H9 (cell line): ENCODE results near the gene FADS3. TPM values are rescaled to one million over a fixed set of nuclear protein-coding genes. Genes with fewer than 3 reads are reported as not detected.

Source experiments
- DNase-seq: peaks from one replicate; pipeline ENCODE4 v3.0.0-alpha.2; 2017
- H2AFZ ChIP-seq: one replicate; pipeline ENCODE4 v1.6.1; 2013; ENCODE audit warnings: mild to moderate bottlenecking, low read length, control low read depth, moderate library complexity
- H2AK5ac ChIP-seq: 2 replicates; pipeline ENCODE4 v1.6.1; 2013; ENCODE audit warnings: low read length, control low read depth, mixed read lengths; ENCODE audit not compliant: insufficient read length
- H2BK120ac ChIP-seq: one replicate; pipeline ENCODE4 v1.6.1; 2013; ENCODE audit warnings: low read depth, mild to moderate bottlenecking, low read length, control low read depth, inconsistent platforms; ENCODE audit not compliant: poor library complexity, severe bottlenecking
- H2BK12ac ChIP-seq: 2 replicates; pipeline ENCODE4 v1.6.1; 2013; ENCODE audit warnings: low read length, control low read depth, mixed read lengths, low read depth; ENCODE audit not compliant: insufficient read length
- H2BK15ac ChIP-seq: 2 replicates; pipeline ENCODE4 v1.6.1; 2013; ENCODE audit warnings: low read depth, low read length, control low read depth
- H2BK20ac ChIP-seq: one replicate; pipeline ENCODE4 v1.6.1; 2013; ENCODE audit warnings: low read depth, mild to moderate bottlenecking, low read length, control low read depth, inconsistent platforms; ENCODE audit not compliant: poor library complexity, severe bottlenecking
- H2BK5ac ChIP-seq: 2 replicates; pipeline ENCODE4 v1.6.1; 2013; ENCODE audit warnings: low read length, control low read depth, mixed read lengths; ENCODE audit not compliant: insufficient read length
- H3K14ac ChIP-seq: 2 replicates; pipeline ENCODE4 v1.6.1; 2013; ENCODE audit warnings: low read length, control low read depth; ENCODE audit not compliant: insufficient read depth
- H3K18ac ChIP-seq: 2 replicates; pipeline ENCODE4 v1.6.1; 2013; ENCODE audit warnings: low read depth, mild to moderate bottlenecking, mixed read lengths, low read length, control low read depth; ENCODE audit not compliant: insufficient read length
- H3K23ac ChIP-seq: 2 replicates; pipeline ENCODE4 v1.6.1; 2013; ENCODE audit warnings: low read length, control low read depth, mixed read lengths, low read depth; ENCODE audit not compliant: insufficient read length
- H3K23me2 ChIP-seq: 2 replicates; pipeline ENCODE4 v1.6.1; 2013; ENCODE audit warnings: low read depth, mild to moderate bottlenecking, mixed read lengths, low read length, control low read depth; ENCODE audit not compliant: insufficient read length, poor library complexity, severe bottlenecking
- H3K27ac ChIP-seq: 2 replicates; pipeline ENCODE4 v1.5.1; 2013; ENCODE audit warnings: low read length, control low read depth, mixed read lengths, low read depth; ENCODE audit not compliant: insufficient read length
- H3K27me3 ChIP-seq: 2 replicates; pipeline ENCODE4 v1.6.1; 2013; ENCODE audit warnings: low read length, control low read depth, inconsistent platforms; ENCODE audit not compliant: insufficient read depth
- H3K4ac ChIP-seq: 2 replicates; pipeline ENCODE4 v1.6.1; 2013; ENCODE audit warnings: low read depth, mild to moderate bottlenecking, control low read depth, inconsistent platforms, low read length, moderate library complexity
- H3K4me1 ChIP-seq: 2 replicates; pipeline ENCODE4 v1.6.1; 2013; ENCODE audit warnings: low read length, control low read depth, inconsistent platforms; ENCODE audit not compliant: insufficient read depth
- H3K4me2 ChIP-seq: 2 replicates; pipeline ENCODE4 v1.6.1; 2013; ENCODE audit warnings: low read length, control low read depth, mixed read lengths; ENCODE audit not compliant: insufficient read length, insufficient read depth
- H3K56ac ChIP-seq: 2 replicates; pipeline ENCODE4 v1.6.1; 2013; ENCODE audit warnings: low read depth, mild to moderate bottlenecking, mixed read lengths, low read length, control low read depth; ENCODE audit not compliant: insufficient read length
- H3K79me1 ChIP-seq: 2 replicates; pipeline ENCODE4 v1.6.1; 2013; ENCODE audit warnings: low read depth, mild to moderate bottlenecking, moderate library complexity, low read length, control low read depth, inconsistent platforms; ENCODE audit not compliant: insufficient read depth, poor library complexity, severe bottlenecking
- H3K79me2 ChIP-seq: 2 replicates; pipeline ENCODE4 v1.6.1; 2013; ENCODE audit warnings: low read length, control low read depth, inconsistent platforms; ENCODE audit not compliant: insufficient read depth
- H3K9ac ChIP-seq: 2 replicates; pipeline ENCODE4 v1.6.1; 2013; ENCODE audit warnings: low read length, control low read depth, mixed read lengths; ENCODE audit not compliant: insufficient read length; ENCODE audit errors: extremely low read depth
- H3K9me3 ChIP-seq: one replicate; pipeline ENCODE4 v1.6.1; 2013; ENCODE audit warnings: low read depth, low read length, inconsistent platforms; ENCODE audit not compliant: control insufficient read depth
- H3T11ph ChIP-seq: one replicate; pipeline ENCODE4 v1.6.1; 2013; ENCODE audit warnings: mild to moderate bottlenecking, low read length, control low read depth, inconsistent platforms
- H4K20me1 ChIP-seq: one replicate; pipeline ENCODE4 v1.6.1; 2013; ENCODE audit not compliant: control insufficient read depth, insufficient read length, insufficient read depth
- H4K5ac ChIP-seq: 2 replicates; pipeline ENCODE4 v1.6.1; 2013; ENCODE audit warnings: low read depth, mild to moderate bottlenecking, mixed read lengths, low read length, control low read depth; ENCODE audit not compliant: insufficient read length
- H4K8ac ChIP-seq: replicated peaks from 2 replicates; pipeline ENCODE4 v1.6.1; 2013; ENCODE audit warnings: low read length, control low read depth, mixed read lengths, low read depth; ENCODE audit not compliant: insufficient read length
- H4K91ac ChIP-seq: 2 replicates; pipeline ENCODE4 v1.6.1; 2013; ENCODE audit warnings: low read depth, mild to moderate bottlenecking, moderate library complexity, mixed read lengths, low read length, control low read depth; ENCODE audit not compliant: insufficient read length
- H3K27ac Mint-ChIP-seq, 3 experiments: 2 replicates in 2 of 3; 3 replicates in 1 of 3; pipeline ENCODE4 v1.8.0; 2020 to 2021; ENCODE audit warnings: mixed read lengths in 3 of 3, mild to moderate bottlenecking in 1 of 3, moderate library complexity in 1 of 3
- H3K27me3 Mint-ChIP-seq: 2 replicates; pipeline ENCODE4 v1.8.0; 2021; ENCODE audit warnings: low read depth, mild to moderate bottlenecking, moderate library complexity, mixed read lengths
- H3K36me3 Mint-ChIP-seq, 3 experiments: 2 replicates in 2 of 3; 3 replicates in 1 of 3; pipeline ENCODE4 v1.8.0; 2020 to 2021; ENCODE audit warnings: low read depth in 3 of 3, mixed read lengths in 3 of 3; ENCODE audit not compliant: insufficient read depth in 1 of 3
- H3K4me1 Mint-ChIP-seq, 2 experiments: 2 replicates each; pipeline ENCODE4 v1.8.0; 2020; ENCODE audit warnings: mixed read lengths in 2 of 2
- H3K4me3 Mint-ChIP-seq, 2 experiments: 2 replicates in 1 of 2; 3 replicates in 1 of 2; pipeline ENCODE4 v1.8.0; 2020 to 2021; ENCODE audit warnings: mild to moderate bottlenecking in 2 of 2, mixed read lengths in 2 of 2, moderate library complexity in 1 of 2
- H3K9me3 Mint-ChIP-seq, 2 experiments: 2 replicates in 1 of 2; 3 replicates in 1 of 2; pipeline ENCODE4 v1.8.0; 2020; ENCODE audit warnings: mild to moderate bottlenecking in 2 of 2, mixed read lengths in 2 of 2, moderate library complexity in 1 of 2
- WGBS: extraction: QIAGEN DNeasy Blood & Tissue Kit; methylation state at CpG from one replicate; pipeline ENCODE4 v1.1.7; 2013; ENCODE audit warnings: missing lambda C conversion rate, low lambda C conversion rate, mixed read lengths; ENCODE audit not compliant: insufficient read length; ENCODE audit errors: extremely low coverage; 5-methylcytosine and 5-hydroxymethylcytosine counted together
- total RNA-seq: library from RNA; stranded (reverse); gene quantifications from 2 replicates; pipeline ENCODE4 v1.2.1, GENCODE V29; 2021
- TF ChIP-seq, protein P1 (sequence below): fragments of 200-600 bp; sonication (generic); conservative IDR thresholded peaks from 3 replicates; pipeline ENCODE4 v1.8.0; 2021; ENCODE audit warnings: antibody characterized with exemption, mild to moderate bottlenecking

FADS3 gene
- total RNA-seq, 1 experiment from 2014 or later, result 34.9 TPM

DNA sequence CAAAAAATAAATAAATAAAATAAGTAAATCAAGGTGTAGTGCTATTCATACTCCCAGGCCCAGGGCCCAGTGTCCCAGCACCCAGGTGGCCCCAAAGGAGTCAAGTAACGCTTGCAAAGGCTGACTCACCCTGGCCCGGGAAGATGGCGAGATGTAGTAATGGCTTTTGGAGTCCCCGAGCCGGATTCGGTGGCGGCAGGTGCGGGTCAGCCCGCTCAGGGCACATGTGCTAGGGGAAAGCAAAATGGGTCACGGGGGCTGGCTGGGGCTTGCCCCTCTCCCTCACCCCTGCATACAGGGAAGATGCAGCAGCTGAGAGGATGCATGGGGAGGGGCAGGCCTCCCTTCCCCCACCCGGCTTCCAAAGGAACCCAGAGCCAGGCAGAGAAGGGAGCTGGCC is 11.0 kb upstream of the FADS3 start:
- H4K20me1 ChIP-seq, result no peaks in the 10 kb centered on the region

More for the DNA sequence above, 11.0 kb upstream of the FADS3 start:
- H3T11ph ChIP-seq, result no peak overlapping the region
- no peaks in the 10 kb centered on the region for H3K9me3 ChIP-seq
- no peak for DNase-seq
- no peak overlapping the region for H2BK120ac ChIP-seq
- H3K4me2 ChIP-seq, result no peak overlapping the region
- Mint-ChIP-seq H3K36me3 (no peaks in the 10 kb centered on the region), H3K4me1 (peaks cover 6 to 35% of the 10 kb centered on the region in 2 experiments), H3K27ac (no peak overlapping the region), H3K9me3 (no peaks in the 10 kb centered on the region), H3K27me3 (peaks cover 7% of the 10 kb centered on the region), H3K4me3 (no peak overlapping the region)
- WGBS, result no CpG with 5 or more reads among the region's 11 CpGs
- H2BK5ac ChIP-seq, result no peak overlapping the region
- H3K18ac ChIP-seq, result no peak overlapping the region
- H3K4me1 ChIP-seq, result no peaks in the 10 kb centered on the region
- no peak overlapping the region for H3K23ac ChIP-seq
- H4K5ac ChIP-seq, result no peak overlapping the region
- no peak overlapping the region for H4K91ac ChIP-seq
- no peak overlapping the region for H3K4ac ChIP-seq
- no peak overlapping the region; the same call in 1 of the 2 replicates for H3K14ac ChIP-seq
- no peak overlapping the region for H4K8ac ChIP-seq
- H3K79me1 ChIP-seq, result no peaks in the 10 kb centered on the region
- H2BK12ac ChIP-seq, result no peak overlapping the region
- H3K27ac ChIP-seq, result no peak overlapping the region
- no peaks in the 10 kb centered on the region for H3K23me2 ChIP-seq
- no peak overlapping the region for H2AK5ac ChIP-seq
- TF ChIP-seq, protein P1, sequence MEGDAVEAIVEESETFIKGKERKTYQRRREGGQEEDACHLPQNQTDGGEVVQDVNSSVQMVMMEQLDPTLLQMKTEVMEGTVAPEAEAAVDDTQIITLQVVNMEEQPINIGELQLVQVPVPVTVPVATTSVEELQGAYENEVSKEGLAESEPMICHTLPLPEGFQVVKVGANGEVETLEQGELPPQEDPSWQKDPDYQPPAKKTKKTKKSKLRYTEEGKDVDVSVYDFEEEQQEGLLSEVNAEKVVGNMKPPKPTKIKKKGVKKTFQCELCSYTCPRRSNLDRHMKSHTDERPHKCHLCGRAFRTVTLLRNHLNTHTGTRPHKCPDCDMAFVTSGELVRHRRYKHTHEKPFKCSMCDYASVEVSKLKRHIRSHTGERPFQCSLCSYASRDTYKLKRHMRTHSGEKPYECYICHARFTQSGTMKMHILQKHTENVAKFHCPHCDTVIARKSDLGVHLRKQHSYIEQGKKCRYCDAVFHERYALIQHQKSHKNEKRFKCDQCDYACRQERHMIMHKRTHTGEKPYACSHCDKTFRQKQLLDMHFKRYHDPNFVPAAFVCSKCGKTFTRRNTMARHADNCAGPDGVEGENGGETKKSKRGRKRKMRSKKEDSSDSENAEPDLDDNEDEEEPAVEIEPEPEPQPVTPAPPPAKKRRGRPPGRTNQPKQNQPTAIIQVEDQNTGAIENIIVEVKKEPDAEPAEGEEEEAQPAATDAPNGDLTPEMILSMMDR, result no peak
- no peak overlapping the region for H2AFZ ChIP-seq
- H3K56ac ChIP-seq, result no peak overlapping the region
- no peaks in the 10 kb centered on the region for H3K27me3 ChIP-seq
- no peaks in the 10 kb centered on the region for H3K79me2 ChIP-seq
- no peak overlapping the region for H2BK15ac ChIP-seq
- H2BK20ac ChIP-seq, result no peak overlapping the region
- H3K9ac ChIP-seq, result no peak overlapping the region
